22Rv1 (cell line): Measurements from ENCODE around the gene ENC1.

ENCODE experiments used
- CTCF ChIP-seq: fragments of 450-650 bp; IDR thresholded peaks from 2 replicates; pipeline ENCODE4 v1.5.1; 2017; ENCODE audit warnings: mild to moderate bottlenecking
- ZFX ChIP-seq: fragments of 450-650 bp; IDR thresholded peaks from 2 replicates; pipeline ENCODE4 v1.6.1; 2017; ENCODE audit warnings: antibody characterized with exemption, borderline replicate concordance

GRCh38 chr5:74608736-74609601 lies 31.6 kb downstream of the ENC1 start:
- no peak for TF ChIP-seq CTCF
- no peak for TF ChIP-seq ZFX
